ENCODE measurements around the gene RIMBP2. TPM values are rescaled to one million over a fixed set of nuclear protein-coding genes. Genes with fewer than 3 reads are reported as not detected.

The RIMBP2 gene
- polyA plus RNA-seq, 1 of the 3 experiments (the other 2 are of a cell fraction): 0.90 TPM

GRCh38 chr12:130477701-130478100, 238.4 kb downstream of the RIMBP2 start (continued):
- no peak for TF ChIP-seq CTCF (IDR thresholded peaks at IDR 0.05)

GRCh38 chr12:130477266-130477665, 238.8 kb downstream of the RIMBP2 start:
- CTCF ChIA-PET: no interaction called here

GRCh38 chr12:130476451-130477135, 239.5 kb downstream of the RIMBP2 start:
- no peak overlapping the region for H3K4me2 ChIP-seq
- POLR2A ChIA-PET: no interaction called here
- WGBS (ENCODE audit: low lambda C conversion rate): 46% methylated on average over 20 of the region's 20 CpGs

More at GRCh38 chr12:130477266-130477665, 238.8 kb downstream of the RIMBP2 start:
- no peaks in the 10 kb centered on the region for H3K9me2 ChIP-seq
- no peaks in the 10 kb centered on the region for H3K27me3 ChIP-seq (ENCODE audit: insufficient read depth)
- no peaks in the 10 kb centered on the region for H3K79me2 ChIP-seq (ENCODE audit: insufficient read depth)
- H4K20me1 ChIP-seq (ENCODE audit: insufficient read depth): no peaks in the 10 kb centered on the region
- no peak overlapping the region for H2AFZ ChIP-seq (ENCODE audit: low read depth)
- peaks cover 0 to 23% of the 10 kb centered on the region in 2 experiments; a peak in 1 of 4 replicates for H3K4me1 ChIP-seq (ENCODE audit: control insufficient read depth in 1 of 2, insufficient read depth in 2 of 2, low read depth in 1 of 2, low read length in 1 of 2)
- H3K4me3 ChIP-seq (ENCODE audit: low read depth in 2 of 2, low read length in 1 of 2): no peak overlapping the region
- DNase-seq: no peak
- peak overlapping the region in 1 of 2 experiments; percentile 53; a peak in 2 of 4 replicates for H3K27ac ChIP-seq (ENCODE audit: low read depth in 2 of 2, low read length in 1 of 2)
- POLR2A ChIA-PET: no interaction called here
- no peaks in the 10 kb centered on the region for H3F3A ChIP-seq (replicated peaks; ENCODE audit: insufficient read depth)
- TF ChIP-seq SIN3A (IDR thresholded peaks at IDR 0.05; ENCODE audit: borderline replicate concordance, low read depth, low read length) (no peak), NRF1 (IDR thresholded peaks at IDR 0.05; ENCODE audit: low read depth, low read length) (no peak), USF1 (IDR thresholded peaks at IDR 0.05; ENCODE audit: borderline replicate concordance, low read depth) (no peak), PBX3 (IDR thresholded peaks at IDR 0.05) (no peak), RFX5 (IDR thresholded peaks at IDR 0.05; ENCODE audit: low read length) (no peak), TCF12 (IDR thresholded peaks at IDR 0.05) (no peak), TEAD4 (IDR thresholded peaks at IDR 0.05; ENCODE audit: borderline replicate concordance, insufficient read depth) (no peak), FOXJ3 (CRISPR knock-in tag; IDR thresholded peaks at IDR 0.05) (no peak)
- WGBS (ENCODE audit: low lambda C conversion rate): 47% methylated on average over 12 of the region's 12 CpGs
- no peak overlapping the region for H3K4me2 ChIP-seq
- H3K9me3 ChIP-seq: no peaks in the 10 kb centered on the region
- no peak overlapping the region for H3K9ac ChIP-seq
- no peaks in the 10 kb centered on the region for H3K36me3 ChIP-seq (replicated peaks in 1 of 2; ENCODE audit: control insufficient read depth in 1 of 2, insufficient read depth in 2 of 2, low read length in 1 of 2)

More at GRCh38 chr12:130476451-130477135, 239.5 kb downstream of the RIMBP2 start:
- Histone ChIP-seq H4K20me1 (ENCODE audit: insufficient read depth) (no peaks in the 10 kb centered on the region), H3K36me3 (replicated peaks in 1 of 2; ENCODE audit: control insufficient read depth in 1 of 2, insufficient read depth in 2 of 2, low read length in 1 of 2) (no peaks in the 10 kb centered on the region), H3K79me2 (ENCODE audit: insufficient read depth) (no peaks in the 10 kb centered on the region), H3F3A (replicated peaks; ENCODE audit: insufficient read depth) (no peaks in the 10 kb centered on the region), H3K27ac (ENCODE audit: low read depth in 2 of 2, low read length in 1 of 2) (peak overlapping the region in 1 of 2 experiments; percentile 53; a peak in 1 of 4 replicates), H3K9me3 (no peaks in the 10 kb centered on the region), H3K9ac (no peak overlapping the region), H2AFZ (ENCODE audit: low read depth) (no peak overlapping the region), H3K4me3 (ENCODE audit: low read depth in 2 of 2, low read length in 1 of 2) (no peak overlapping the region), H3K4me1 (ENCODE audit: control insufficient read depth in 1 of 2, insufficient read depth in 2 of 2, low read depth in 1 of 2, low read length in 1 of 2) (peaks cover 0 to 23% of the 10 kb centered on the region in 2 experiments; a peak in 1 of 4 replicates), H3K27me3 (ENCODE audit: insufficient read depth) (no peaks in the 10 kb centered on the region), H3K9me2 (no peaks in the 10 kb centered on the region)
- no peak for DNase-seq
- CTCF ChIA-PET: interaction anchor here (1.7 kb wide), 1 partner anchor 16 kb away, joined by 10 read pairs; no protein-coding TSS in a partner anchor
- TF ChIP-seq SIN3A (IDR thresholded peaks at IDR 0.05; ENCODE audit: borderline replicate concordance, low read depth, low read length): no peak
- no peak for TF ChIP-seq USF2 (IDR thresholded peaks at IDR 0.05; ENCODE audit: borderline replicate concordance, low read depth, low read length)
- no peak for TF ChIP-seq CTCF (IDR thresholded peaks at IDR 0.05)
- no peak for TF ChIP-seq YY1 (IDR thresholded peaks at IDR 0.05; ENCODE audit: low read depth)

Data from SK-N-SH (cell line).